NT2/D1 (cell line): ENCODE data around the gene PTPRN2.

Experiments used
- DNase-seq: peaks from one replicate; pipeline ENCODE4 v3.0.0-alpha.2; 2011; ENCODE audit warnings: low read depth, low spot score
- H3K27me3 ChIP-seq: 2 replicates; pipeline ENCODE4 v1.6.0; 2011; ENCODE audit warnings: mild to moderate bottlenecking; ENCODE audit not compliant: insufficient read length, insufficient read depth
- H3K36me3 ChIP-seq: 2 replicates; pipeline ENCODE4 v1.6.1; 2011; ENCODE audit warnings: mild to moderate bottlenecking, low read length, mixed read lengths; ENCODE audit not compliant: insufficient read depth, insufficient read length
- H3K4me1 ChIP-seq: 2 replicates; pipeline ENCODE4 v1.5.1; 2011; ENCODE audit not compliant: insufficient read depth, insufficient read length
- H3K4me3 ChIP-seq: 2 replicates; pipeline ENCODE4 v1.5.1; 2011; ENCODE audit warnings: low read depth; ENCODE audit not compliant: insufficient read length
- H3K9ac ChIP-seq: 2 replicates; pipeline ENCODE4 v1.6.0; 2011; ENCODE audit warnings: low read depth; ENCODE audit not compliant: insufficient read length
- H3K9me3 ChIP-seq: 2 replicates; pipeline ENCODE4 v1.5.1; 2011; ENCODE audit warnings: mild to moderate bottlenecking, low read length; ENCODE audit not compliant: insufficient read depth
- SUZ12 ChIP-seq: IDR thresholded peaks from 2 replicates; pipeline ENCODE4 v1.6.1; 2011; ENCODE audit not compliant: insufficient read length, insufficient read depth; ENCODE audit errors: extremely low read depth
- YY1 ChIP-seq: IDR thresholded peaks from 2 replicates; pipeline ENCODE4 v1.6.1; 2011; ENCODE audit not compliant: insufficient read length, insufficient read depth
- ZNF274 ChIP-seq: IDR thresholded peaks from 2 replicates; pipeline ENCODE4 v1.6.1; 2011; ENCODE audit warnings: mild to moderate bottlenecking, low read depth, low read length

Gene PTPRN2

DNA sequence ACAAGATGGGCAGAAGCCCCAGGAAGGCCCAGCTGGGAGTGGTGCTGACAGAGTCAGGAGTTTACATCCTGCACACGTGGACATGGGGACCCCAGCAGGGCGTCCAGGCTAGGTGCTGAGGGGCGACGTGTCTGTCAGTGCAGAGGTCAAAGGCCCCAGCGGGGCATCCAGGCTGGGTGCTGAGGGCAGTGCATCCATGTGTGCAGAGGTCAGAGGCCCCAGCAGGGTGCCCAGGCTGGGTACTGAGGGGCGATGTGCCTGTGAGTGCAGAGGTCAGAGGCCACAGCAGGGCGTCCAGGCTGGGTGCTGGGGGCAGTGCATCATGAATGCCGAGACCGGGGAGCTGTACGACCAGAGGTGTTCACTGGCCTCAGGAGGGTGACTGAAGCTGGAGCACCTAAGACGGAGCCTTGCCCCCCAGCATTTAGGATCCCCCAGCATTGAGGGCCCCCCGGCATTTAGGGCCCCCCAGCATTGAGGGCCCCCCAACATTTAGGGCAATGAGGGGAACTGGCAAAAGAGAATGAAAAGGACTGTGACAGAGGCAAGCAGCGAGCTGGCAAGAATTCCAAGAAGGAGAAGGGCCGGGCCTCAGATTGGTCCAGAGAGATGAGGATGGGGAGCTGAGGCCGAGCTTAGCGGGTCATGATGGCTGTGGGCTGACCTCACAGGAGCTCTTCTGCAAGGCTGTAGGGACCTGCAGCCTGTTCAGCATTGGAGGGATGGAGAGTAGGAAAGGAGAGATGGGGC is 474.9 kb downstream of the PTPRN2 start:
- Histone ChIP-seq H3K4me1 (no peaks in the 10 kb centered on the region), H3K4me3 (no peak overlapping the region), H3K36me3 (no peaks in the 10 kb centered on the region), H3K9me3 (no peaks in the 10 kb centered on the region; the same call in 1 of the 2 replicates), H3K27me3 (no peaks in the 10 kb centered on the region), H3K9ac (no peak overlapping the region)
- TF ChIP-seq YY1 (no peak), SUZ12 (no peak), ZNF274 (no peak)
- no peak for DNase-seq

DNA sequence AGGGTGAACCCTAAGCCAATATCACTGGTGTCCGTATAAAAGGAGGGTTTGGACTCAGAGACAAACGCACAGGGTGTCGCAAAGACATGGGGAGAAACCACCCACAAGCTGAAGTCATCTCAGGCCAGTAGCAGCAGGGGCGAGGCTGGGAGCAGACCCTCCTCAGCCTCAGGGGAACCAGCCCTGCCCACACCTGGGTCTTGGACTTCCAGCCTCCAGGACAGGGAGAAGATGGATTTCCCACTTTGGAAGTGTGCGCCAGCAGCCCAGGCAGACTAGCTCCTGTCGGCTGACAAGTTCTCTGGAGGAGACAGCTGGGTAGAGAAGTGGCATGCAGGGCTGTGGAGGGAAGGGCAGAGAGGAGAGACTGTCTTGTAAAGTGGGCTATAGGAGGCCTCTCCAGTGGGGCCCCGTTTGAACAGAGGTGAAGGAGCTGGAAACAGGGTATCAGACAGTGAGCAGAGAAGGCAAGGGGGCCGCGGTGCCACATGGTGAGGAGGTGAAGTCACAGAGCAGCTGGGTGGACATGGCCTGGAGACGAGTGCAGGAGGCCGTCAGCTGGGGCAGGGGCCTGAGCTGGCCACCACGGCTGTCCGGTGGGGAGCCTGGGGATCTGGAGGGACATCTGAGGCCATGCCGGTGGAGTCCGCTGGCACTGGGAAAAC is 475.6 kb downstream of the PTPRN2 start:
- Histone ChIP-seq H3K27me3 (no peaks in the 10 kb centered on the region), H3K9ac (no peak overlapping the region), H3K4me1 (no peaks in the 10 kb centered on the region), H3K9me3 (no peaks in the 10 kb centered on the region; the same call in 1 of the 2 replicates), H3K36me3 (no peaks in the 10 kb centered on the region), H3K4me3 (no peak overlapping the region)
- no peak for DNase-seq
- TF ChIP-seq SUZ12 (no peak), YY1 (no peak), ZNF274 (no peak)

DNA sequence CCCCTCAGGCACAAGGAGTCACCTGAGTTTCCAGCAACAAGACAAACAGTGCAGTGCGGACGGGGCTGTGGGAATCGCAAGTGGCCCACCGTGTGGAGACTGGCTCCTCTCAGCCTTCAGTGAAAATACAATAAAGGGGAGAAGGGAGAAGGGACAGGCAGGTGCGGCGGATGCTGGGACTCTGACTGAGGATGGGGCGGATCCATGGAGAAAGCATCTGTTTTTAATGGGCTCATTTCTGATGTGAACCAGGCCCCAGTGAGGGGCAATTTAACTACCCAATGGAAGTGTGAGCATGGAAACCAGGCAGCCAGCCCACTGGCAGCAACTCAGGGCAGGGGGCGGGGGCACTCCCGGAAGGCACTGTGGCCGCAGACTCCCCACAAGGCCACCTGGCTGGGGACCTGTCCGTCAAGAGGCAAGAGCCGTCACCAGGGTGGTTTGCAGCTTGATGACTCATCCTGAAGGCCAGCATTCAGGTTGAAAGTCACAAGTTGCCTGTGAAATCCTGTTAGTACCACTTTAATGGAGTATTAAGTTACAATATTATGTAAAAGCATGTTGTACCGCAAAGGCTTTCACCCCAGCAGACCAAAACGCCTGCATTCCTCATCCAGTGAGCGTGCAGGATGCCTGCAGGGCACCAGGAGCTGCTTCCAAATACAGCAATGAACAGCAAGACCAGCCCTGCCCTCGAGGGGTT is 476.4 kb downstream of the PTPRN2 start:
- no peak for TF ChIP-seq ZNF274
- no peak for TF ChIP-seq SUZ12
- TF ChIP-seq YY1 = no peak
- Histone ChIP-seq H3K9me3 (no peaks in the 10 kb centered on the region; the same call in 1 of the 2 replicates), H3K9ac (no peak overlapping the region), H3K36me3 (no peaks in the 10 kb centered on the region), H3K4me3 (no peak overlapping the region), H3K4me1 (no peaks in the 10 kb centered on the region), H3K27me3 (no peaks in the 10 kb centered on the region)
- DNase-seq = no peak

DNA sequence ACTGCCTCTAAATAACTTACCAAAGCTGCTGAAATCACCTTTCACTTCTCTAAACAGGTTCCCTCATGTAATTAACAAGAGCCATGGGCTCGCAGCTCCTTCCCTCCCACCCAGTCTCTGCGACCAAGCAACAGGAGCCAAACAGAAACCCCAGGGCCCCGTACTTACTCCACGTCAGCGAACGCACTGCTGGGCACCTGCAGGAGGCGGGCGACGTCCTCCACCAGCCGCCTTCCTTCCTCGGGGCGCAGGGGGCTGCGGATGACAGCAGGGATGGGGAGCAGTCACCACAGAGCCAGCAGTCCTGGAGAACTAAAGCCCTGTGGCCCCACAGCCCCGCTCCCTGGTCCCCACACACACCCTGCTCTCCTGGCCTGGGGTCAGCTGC is 477.0 kb downstream of the PTPRN2 start:
- no peaks in the 10 kb centered on the region for H3K27me3 ChIP-seq
- no peak for TF ChIP-seq SUZ12
- DNase-seq = no peak
- H3K36me3 ChIP-seq = no peaks in the 10 kb centered on the region
- H3K9ac ChIP-seq = no peak overlapping the region
- H3K4me3 ChIP-seq = no peak overlapping the region
- no peaks in the 10 kb centered on the region for H3K4me1 ChIP-seq
- H3K9me3 ChIP-seq = no peaks in the 10 kb centered on the region; the same call in 1 of the 2 replicates

DNA sequence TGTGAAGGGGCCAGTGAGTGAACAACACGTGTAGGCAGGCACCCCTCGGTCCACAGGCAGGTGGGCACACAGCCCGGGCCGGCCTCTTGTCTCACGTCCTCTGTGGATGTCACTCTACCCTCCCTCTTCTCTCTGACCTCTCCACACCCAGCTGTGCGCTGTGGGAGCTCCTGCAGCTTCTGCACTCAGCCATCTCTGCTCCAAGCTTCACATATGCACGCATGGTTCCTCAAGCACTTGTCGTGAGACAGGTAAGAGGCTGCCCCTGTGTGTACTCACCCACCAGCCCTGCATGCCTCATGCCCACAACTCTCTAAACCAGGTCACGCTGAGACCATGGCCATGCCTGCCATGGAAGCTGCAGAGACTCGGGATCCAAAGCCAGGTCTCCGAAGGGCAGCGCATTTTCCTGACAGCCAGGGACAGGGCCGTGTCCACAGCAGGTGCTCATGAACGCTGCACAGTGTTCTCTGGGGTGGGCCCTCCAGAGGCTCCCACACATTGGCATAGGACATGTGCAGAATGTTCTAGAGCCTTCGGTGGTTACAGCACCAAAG is 477.5 kb downstream of the PTPRN2 start:
- Histone ChIP-seq H3K9ac (no peak overlapping the region), H3K36me3 (no peaks in the 10 kb centered on the region), H3K27me3 (no peaks in the 10 kb centered on the region), H3K4me3 (no peak overlapping the region), H3K9me3 (no peaks in the 10 kb centered on the region; the same call in 1 of the 2 replicates), H3K4me1 (no peaks in the 10 kb centered on the region)
- no peak for TF ChIP-seq SUZ12
- no peak for TF ChIP-seq ZNF274
- no peak for TF ChIP-seq YY1
- no peak for DNase-seq

DNA sequence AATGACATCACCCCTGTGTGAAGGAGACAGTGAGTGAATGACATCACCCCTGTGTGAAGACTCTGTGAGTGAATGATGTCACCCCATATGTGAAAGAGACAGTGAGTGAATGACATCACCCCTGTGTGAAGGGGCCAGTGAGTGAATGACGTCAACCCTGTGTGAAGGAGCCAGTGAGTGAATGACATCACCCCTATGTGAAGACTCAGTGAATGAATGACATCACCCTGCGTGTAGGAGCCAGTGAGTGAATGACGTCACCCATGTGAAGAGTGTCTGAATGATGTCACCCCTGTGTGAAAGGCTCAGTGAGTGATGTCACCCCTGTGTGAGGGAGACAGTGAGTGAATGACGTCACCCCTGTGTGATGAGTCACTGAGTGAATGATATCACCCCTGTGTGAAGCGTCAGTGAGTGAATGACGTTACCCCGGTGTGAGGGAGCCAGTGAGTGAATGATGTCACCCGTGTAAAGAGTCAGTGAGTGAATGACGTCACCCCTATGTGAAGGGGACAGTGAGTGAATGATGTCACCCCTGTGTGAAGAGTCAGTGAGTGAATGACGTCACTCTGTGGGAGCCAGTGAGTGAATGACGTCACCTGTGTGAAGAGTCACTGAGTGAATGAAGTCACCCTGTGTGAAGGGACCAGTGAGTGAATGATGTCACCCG is 478.1 kb downstream of the PTPRN2 start:
- DNase-seq = no peak
- Histone ChIP-seq H3K27me3 (no peaks in the 10 kb centered on the region), H3K9ac (no peak overlapping the region), H3K4me3 (no peak overlapping the region), H3K9me3 (no peaks in the 10 kb centered on the region; the same call in 1 of the 2 replicates), H3K36me3 (no peaks in the 10 kb centered on the region), H3K4me1 (no peaks in the 10 kb centered on the region)
- no peak for TF ChIP-seq YY1
- no peak for TF ChIP-seq SUZ12
